IMR-90 (cell line): ENCODE data around the gene CPEB1. TPM values are rescaled to one million over a fixed set of nuclear protein-coding genes. Genes with fewer than 3 reads are reported as not detected.

ENCODE experiments used
- ELK1 ChIP-seq: fragments of 150-350 bp; IDR thresholded peaks from 2 replicates; pipeline ENCODE4 v1.6.1; 2016; ENCODE audit warnings: low read depth, mild to moderate bottlenecking, low read length, moderate library complexity, borderline replicate concordance
- RCOR1 ChIP-seq: IDR thresholded peaks from 2 replicates; pipeline ENCODE4 v1.6.1; 2012; ENCODE audit warnings: mild to moderate bottlenecking, low read length, improper control_type of control experiment; ENCODE audit not compliant: insufficient replicate concordance
- polyA plus RNA-seq, 3 experiments: library from polyadenylated mRNA; depleted of rRNA; stranded (reverse); fragments of >200 nt; gene quantifications; 2 replicates each; pipeline ENCODE4 v1.2.3, GENCODE V29; 2012; ENCODE audit warnings: low replicate concordance in 1 of 3
- total RNA-seq: library from RNA; depleted of rRNA; stranded (reverse); fragments of >200 nt; gene quantifications from 2 replicates; pipeline ENCODE4 v1.2.3, GENCODE V29; 2012

Gene CPEB1
- total and polyA plus RNA-seq, 2 of the 4 experiments (the other 2 are of a cell fraction): 8.9 to 12.5 TPM

DNA sequence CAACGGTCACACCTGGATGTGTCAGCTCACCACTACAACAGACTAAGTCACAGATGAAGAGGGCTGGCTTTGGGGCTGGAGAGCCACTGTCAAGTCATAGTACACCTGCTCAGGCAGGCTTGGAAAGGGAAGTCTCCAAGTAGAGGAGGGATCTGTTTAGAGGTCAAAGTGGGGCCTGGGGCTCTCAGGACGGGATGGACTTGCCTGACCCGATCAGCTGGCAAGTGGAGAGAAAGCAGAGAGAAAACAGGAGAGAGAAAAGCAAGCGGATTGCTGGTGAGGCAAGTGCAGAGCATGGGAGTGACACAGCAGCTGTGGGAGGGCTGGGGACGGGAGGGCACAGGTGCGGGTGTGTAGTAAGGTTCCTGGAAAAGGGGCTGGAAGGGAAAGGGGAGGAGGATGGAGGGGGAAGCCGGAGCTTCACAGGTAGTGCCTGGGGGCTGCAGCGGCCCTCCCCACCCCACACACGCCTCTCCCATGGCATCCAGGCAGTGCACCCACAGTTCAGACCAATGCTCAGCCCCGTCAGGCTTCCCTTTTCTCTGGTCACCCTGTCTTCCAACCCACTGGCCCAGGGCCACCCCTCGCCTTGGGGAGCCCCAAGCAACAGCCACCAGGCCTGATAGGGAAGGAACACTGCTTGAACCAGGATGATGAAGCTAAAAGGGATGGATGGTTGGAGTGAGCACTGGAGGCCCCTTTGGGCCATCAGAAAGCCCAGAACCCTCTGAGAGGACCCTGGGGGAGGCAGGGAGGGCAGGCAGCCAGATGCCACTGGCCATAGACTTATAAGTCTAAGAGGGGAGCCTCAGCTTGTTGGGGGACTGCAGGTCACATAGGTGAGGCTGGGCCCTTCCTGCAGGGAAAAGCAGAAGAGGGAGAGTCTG is 115.4 kb downstream of the CPEB1 start (continued):
- no peak for TF ChIP-seq ELK1
- TF ChIP-seq RCOR1: no peak
